PC-3 (cell line): ENCODE measurements around the gene CBX6. TPM values are rescaled to one million over a fixed set of nuclear protein-coding genes. Genes with fewer than 3 reads are reported as not detected.

Source experiments
- ATAC-seq: fragments of 200-7000 bp; cut with Tn5 transposase; 2 replicates; pipeline ENCODE4 v1.9.1; 2020; ENCODE audit warnings: mild to moderate bottlenecking, moderate library complexity
- BruUV-seq: library from RNA; stranded (reverse); fragments of 400-500 nt; replicated peaks from 2 replicates; lab custom pipeline; 2021; lab: Mats Ljungman, UMichigan
- CTCF ChIA-PET: fragments of 300-600 bp; sonication (Branson Sonifier 250); formaldehyde crosslinking; loops from one replicate; lab custom pipeline; 2022; ENCODE audit warnings: antibody characterized with exemption; lab: Charles Lee
- POLR2A ChIA-PET: fragments of 300-600 bp; sonication (Branson Sonifier 250); formaldehyde crosslinking; loops from one replicate; lab custom pipeline; 2022; ENCODE audit warnings: antibody characterized with exemption; ENCODE audit not compliant: unreplicated experiment; lab: Charles Lee
- DNase-seq: peaks from one replicate; pipeline ENCODE4 v3.0.0-alpha.2; 2015
- H2AFZ ChIP-seq: fragments of 300-600 bp; sonication (generic); 2 replicates; pipeline ENCODE4 v1.6.0; 2016; ENCODE audit warnings: antibody characterized with exemption, low read length
- H3F3A ChIP-seq: fragments of 300-600 bp; sonication (generic); one replicate; pipeline ENCODE4 v1.6.0; 2017; ENCODE audit warnings: antibody characterized with exemption, low read length, control low read depth, mild to moderate bottlenecking; ENCODE audit not compliant: unreplicated experiment
- H3K27ac ChIP-seq: fragments of 300-600 bp; sonication (generic); 2 replicates; pipeline ENCODE4 v1.5.1; 2016; ENCODE audit warnings: mild to moderate bottlenecking, low read length
- H3K27me3 ChIP-seq: fragments of 300-600 bp; sonication (generic); 2 replicates; pipeline ENCODE4 v1.6.1; 2016; ENCODE audit warnings: low read length, mixed read lengths
- H3K36me3 ChIP-seq: fragments of 300-600 bp; sonication (generic); 2 replicates; pipeline ENCODE4 v1.6.1; 2016; ENCODE audit warnings: low read depth, mixed run types, low read length, mixed read lengths
- H3K4me1 ChIP-seq: fragments of 300-600 bp; sonication (generic); 2 replicates; pipeline ENCODE4 v1.5.1; 2016; ENCODE audit warnings: low read length; ENCODE audit not compliant: insufficient read depth
- H3K4me2 ChIP-seq: fragments of 300-600 bp; sonication (generic); 2 replicates; pipeline ENCODE4 v1.6.0; 2016; ENCODE audit warnings: low read length
- H3K4me3 ChIP-seq: fragments of 300-600 bp; sonication (generic); 2 replicates; pipeline ENCODE4 v1.5.1; 2016; ENCODE audit warnings: mild to moderate bottlenecking, low read length, mixed read lengths
- H3K79me2 ChIP-seq: fragments of 300-600 bp; sonication (generic); 2 replicates; pipeline ENCODE4 v1.6.1; 2017; ENCODE audit warnings: low read length, mixed read lengths
- H3K9ac ChIP-seq: fragments of 300-600 bp; sonication (generic); 2 replicates; pipeline ENCODE4 v1.6.0; 2016; ENCODE audit warnings: mild to moderate bottlenecking, low read length
- H3K9me2 ChIP-seq: fragments of 300-600 bp; sonication (generic); replicated peaks from 2 replicates; pipeline ENCODE4 v1.6.1; 2016; ENCODE audit warnings: mixed run types, low read length, mixed read lengths
- H3K9me3 ChIP-seq: fragments of 300-600 bp; sonication (generic); 2 replicates; pipeline ENCODE4 v1.6.1; 2016; ENCODE audit warnings: low read length, mixed read lengths
- H4K20me1 ChIP-seq: fragments of 300-600 bp; sonication (generic); 2 replicates; pipeline ENCODE4 v1.6.1; 2016; ENCODE audit warnings: low read length, mixed read lengths
- EZH2 ChIP-seq: fragments of 300-600 bp; sonication (generic); IDR thresholded peaks from one replicate; pipeline ENCODE4 v1.6.1; 2017; ENCODE audit warnings: antibody characterized with exemption, mild to moderate bottlenecking, low read length; ENCODE audit not compliant: unreplicated experiment
- EZH2phosphoT487 ChIP-seq: fragments of 300-600 bp; sonication (generic); IDR thresholded peaks from 2 replicates; pipeline ENCODE4 v1.6.1; 2018; ENCODE audit warnings: mild to moderate bottlenecking, antibody characterized with exemption, low read length, borderline replicate concordance
- intact Hi-C: fragments of 100-400 bp; cut with micrococcal nuclease; formaldehyde crosslinking; loops from 2 replicates; pipeline ENCODE4 v1.9.0; 2023
- total RNA-seq: library from RNA; depleted of rRNA; stranded (reverse); fragments of >200 nt; gene quantifications from 2 replicates; pipeline ENCODE4 v1.2.3, GENCODE V29; 2014
- TF ChIP-seq, protein P1 (sequence below): fragments of 300-600 bp; sonication (generic); conservative IDR thresholded peaks from 2 replicates; pipeline ENCODE4 v1.5.1; 2017; ENCODE audit warnings: antibody characterized with exemption, low read depth, mild to moderate bottlenecking, low read length

Gene CBX6
- total RNA-seq, 1 experiment from 2014 or later, result 37.5 TPM

DNA sequence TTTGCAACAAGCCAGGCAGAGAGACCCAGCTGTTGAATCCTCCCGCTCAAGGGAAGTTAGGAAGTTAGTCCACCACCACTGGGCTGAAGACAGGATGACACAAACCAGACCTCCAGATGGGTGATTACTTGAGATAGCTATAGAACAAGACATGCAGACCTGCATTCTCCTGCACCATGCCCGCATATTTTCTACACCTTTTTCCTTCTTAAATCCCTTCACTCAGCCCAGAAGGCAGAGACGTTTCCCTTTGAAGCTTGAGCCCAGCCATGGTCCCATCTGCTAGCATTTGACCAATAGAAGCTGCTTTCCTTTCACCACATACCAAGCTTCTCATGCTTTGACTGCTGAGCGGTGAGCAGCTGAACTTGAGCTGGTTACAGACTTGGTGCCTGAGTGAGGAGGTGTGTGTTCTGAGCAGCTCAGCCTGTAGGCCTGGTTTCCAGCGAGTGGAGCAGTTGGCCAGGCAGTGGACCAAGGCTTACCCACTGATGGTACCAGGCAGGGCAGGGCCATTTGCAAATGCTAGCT is 29.2 kb upstream of the CBX6 start:
- 0 out of 2 replicates have a peak, but pooled peaks cover 5% of the 10 kb centered on the region for H3K9me3 ChIP-seq
- H3K9ac ChIP-seq, result no peak overlapping the region
- no TSS peak for BruUV-seq
- no peak overlapping the region for H3K4me3 ChIP-seq
- H3K4me2 ChIP-seq, result no peak overlapping the region
- intact Hi-C loops, result no loop called here
- no peaks in the 10 kb centered on the region for H3K27me3 ChIP-seq
- ATAC-seq (no peak), DNase-seq (no peak)
- no peaks in the 10 kb centered on the region for H3K79me2 ChIP-seq
- no peaks in the 10 kb centered on the region for H4K20me1 ChIP-seq
- CTCF ChIA-PET, result no interaction called here
- POLR2A ChIA-PET, result no interaction called here
- H3F3A ChIP-seq, result no peaks in the 10 kb centered on the region
- H3K9me2 ChIP-seq, result no peaks in the 10 kb centered on the region
- H3K27ac ChIP-seq, result no peak overlapping the region
- no peaks in the 10 kb centered on the region for H3K4me1 ChIP-seq
- TF ChIP-seq EZH2 (no peak), EZH2phosphoT487 (no peak)
- TF ChIP-seq, protein P1, sequence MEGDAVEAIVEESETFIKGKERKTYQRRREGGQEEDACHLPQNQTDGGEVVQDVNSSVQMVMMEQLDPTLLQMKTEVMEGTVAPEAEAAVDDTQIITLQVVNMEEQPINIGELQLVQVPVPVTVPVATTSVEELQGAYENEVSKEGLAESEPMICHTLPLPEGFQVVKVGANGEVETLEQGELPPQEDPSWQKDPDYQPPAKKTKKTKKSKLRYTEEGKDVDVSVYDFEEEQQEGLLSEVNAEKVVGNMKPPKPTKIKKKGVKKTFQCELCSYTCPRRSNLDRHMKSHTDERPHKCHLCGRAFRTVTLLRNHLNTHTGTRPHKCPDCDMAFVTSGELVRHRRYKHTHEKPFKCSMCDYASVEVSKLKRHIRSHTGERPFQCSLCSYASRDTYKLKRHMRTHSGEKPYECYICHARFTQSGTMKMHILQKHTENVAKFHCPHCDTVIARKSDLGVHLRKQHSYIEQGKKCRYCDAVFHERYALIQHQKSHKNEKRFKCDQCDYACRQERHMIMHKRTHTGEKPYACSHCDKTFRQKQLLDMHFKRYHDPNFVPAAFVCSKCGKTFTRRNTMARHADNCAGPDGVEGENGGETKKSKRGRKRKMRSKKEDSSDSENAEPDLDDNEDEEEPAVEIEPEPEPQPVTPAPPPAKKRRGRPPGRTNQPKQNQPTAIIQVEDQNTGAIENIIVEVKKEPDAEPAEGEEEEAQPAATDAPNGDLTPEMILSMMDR, result no peak
- H3K36me3 ChIP-seq, result no peaks in the 10 kb centered on the region
- no peak overlapping the region for H2AFZ ChIP-seq

DNA sequence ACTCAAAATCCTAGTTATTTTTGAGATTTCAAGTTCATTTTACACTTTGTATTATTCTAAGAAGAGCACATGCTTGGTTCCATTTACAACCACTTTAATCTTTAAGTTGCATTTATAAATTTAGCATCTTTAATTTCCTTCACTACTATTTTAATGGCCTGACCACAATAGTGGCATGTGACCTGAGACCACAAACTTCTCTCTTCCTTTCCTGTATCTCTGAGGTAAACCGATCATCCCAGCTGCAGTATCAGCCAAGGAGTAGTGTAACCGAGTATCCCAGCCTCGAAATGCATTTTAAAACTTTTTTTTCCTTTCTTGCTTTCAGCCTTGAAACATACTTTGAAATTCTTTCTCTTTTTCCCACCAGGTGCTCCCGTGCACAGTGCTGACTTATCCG is 28.7 kb upstream of the CBX6 start:
- TF ChIP-seq EZH2 (no peak), EZH2phosphoT487 (no peak)
- TF ChIP-seq, protein P1, result no peak
- Histone ChIP-seq H3K4me2 (no peak overlapping the region), H3K27me3 (no peaks in the 10 kb centered on the region), H3F3A (no peaks in the 10 kb centered on the region), H3K27ac (no peak overlapping the region), H3K4me3 (no peak overlapping the region), H3K4me1 (no peaks in the 10 kb centered on the region), H4K20me1 (no peaks in the 10 kb centered on the region), H3K9ac (no peak overlapping the region), H3K36me3 (no peaks in the 10 kb centered on the region), H3K79me2 (no peaks in the 10 kb centered on the region), H2AFZ (no peak overlapping the region), H3K9me3 (0 out of 2 replicates have a peak, but pooled peaks cover 5% of the 10 kb centered on the region), H3K9me2 (no peaks in the 10 kb centered on the region)
- DNase-seq, result no peak
- ChIA-PET POLR2A (no interaction called here), CTCF (no interaction called here)
- BruUV-seq, result no TSS peak
- intact Hi-C loops, result no loop called here
- ATAC-seq, result no peak

- POLR2A ChIA-PET, result no interaction called here
- no peaks in the 10 kb centered on the region for H3K79me2 ChIP-seq
- ATAC-seq, result no peak
These were observed 19.2 kb upstream of the CBX6 start for GRCh38 chr22:38891256-38891655.

More at GRCh38 chr22:38891256-38891655, 19.2 kb upstream of the CBX6 start:
- Histone ChIP-seq H3K9ac (no peak overlapping the region), H3F3A (no peaks in the 10 kb centered on the region), H2AFZ (no peak overlapping the region), H3K4me1 (no peaks in the 10 kb centered on the region), H3K27ac (no peak overlapping the region), H3K4me2 (no peak overlapping the region), H3K9me2 (no peaks in the 10 kb centered on the region), H3K4me3 (no peak overlapping the region), H3K9me3 (no peaks in the 10 kb centered on the region), H3K36me3 (no peaks in the 10 kb centered on the region), H4K20me1 (no peaks in the 10 kb centered on the region), H3K27me3 (no peaks in the 10 kb centered on the region)
- CTCF ChIA-PET, result no interaction called here
- intact Hi-C loops, result no loop called here
- TF ChIP-seq EZH2phosphoT487 (no peak), EZH2 (no peak)
- TF ChIP-seq, protein P1, result no peak
- no peak for DNase-seq
- BruUV-seq, result no TSS peak
